ENCODE results near the gene ANXA9.

GRCh38 chr1:151009674-151010345 is 27.7 kb downstream of the ANXA9 start:
- TF ChIP-seq CTCF (IDR thresholded peaks at IDR 0.05) (no peak), SIN3A (IDR thresholded peaks at IDR 0.05; ENCODE audit: borderline replicate concordance, insufficient read depth, low read depth, low read length) (no peak), POLR2AphosphoS5 (IDR thresholded peaks at IDR 0.05; ENCODE audit: low read depth, low read length) (no peak), REST (IDR thresholded peaks at IDR 0.05; ENCODE audit: insufficient read depth in 1 of 2, low read depth in 2 of 2, low read length in 1 of 2) (no peak)

All from Panc1 (cell line).